HG03342 (cell line): ENCODE measurements around the gene DYRK1B.

Source experiments
- ATAC-seq: cut with Tn5 transposase; IDR thresholded peaks from one replicate; pipeline ENCODE4 v1.9.1; 2021; ENCODE audit warnings: mild to moderate bottlenecking, moderate library complexity; ENCODE audit not compliant: unreplicated experiment

Gene DYRK1B

GRCh38 chr19:39832341-39833083 is 1.4 kb downstream of the DYRK1B start:
- no peak for ATAC-seq

DNA sequence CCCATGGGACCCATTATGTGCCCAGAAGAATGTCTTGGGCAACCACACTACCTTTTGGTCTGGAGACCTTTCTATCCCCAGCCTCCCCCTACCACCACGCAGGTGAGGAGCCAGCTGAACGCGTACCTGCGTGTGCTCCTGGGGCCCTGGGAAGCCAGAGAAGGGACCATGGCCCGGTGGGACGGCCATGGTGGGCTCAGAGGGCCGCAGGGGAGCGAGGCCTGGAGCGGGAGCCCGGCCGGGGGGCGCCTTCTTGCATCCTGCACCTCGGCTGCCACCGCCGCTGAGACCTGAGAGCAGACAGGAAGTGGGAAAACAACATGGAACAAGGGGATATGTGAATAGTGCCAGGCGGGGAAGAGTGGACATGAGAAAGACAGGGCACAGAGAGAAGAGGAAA is 2.3 kb downstream of the DYRK1B start:
- no peak for ATAC-seq

DNA sequence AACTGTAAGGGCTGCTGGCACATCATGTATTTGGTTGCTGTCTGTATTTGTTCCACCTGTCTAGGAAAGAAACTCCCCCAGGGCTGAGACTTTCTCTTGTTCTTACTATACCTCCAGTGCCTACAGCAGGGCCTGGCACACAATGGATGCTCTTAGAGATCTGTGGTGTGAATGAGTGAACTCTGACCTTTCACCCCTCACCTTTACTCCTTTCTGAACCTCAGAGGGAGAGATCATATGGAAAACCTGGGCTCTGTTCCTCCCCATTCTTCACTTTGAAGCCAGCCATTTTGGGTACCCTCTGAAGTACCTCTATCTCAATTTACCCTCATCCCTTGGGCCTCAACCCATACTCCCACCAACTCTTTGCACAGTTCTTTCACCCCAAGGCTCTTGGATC is 3.1 kb downstream of the DYRK1B start:
- ATAC-seq = no peak

- ATAC-seq = no peak
Measured at GRCh38 chr19:39830406-39830805, 3.6 kb downstream of the DYRK1B start.

DNA sequence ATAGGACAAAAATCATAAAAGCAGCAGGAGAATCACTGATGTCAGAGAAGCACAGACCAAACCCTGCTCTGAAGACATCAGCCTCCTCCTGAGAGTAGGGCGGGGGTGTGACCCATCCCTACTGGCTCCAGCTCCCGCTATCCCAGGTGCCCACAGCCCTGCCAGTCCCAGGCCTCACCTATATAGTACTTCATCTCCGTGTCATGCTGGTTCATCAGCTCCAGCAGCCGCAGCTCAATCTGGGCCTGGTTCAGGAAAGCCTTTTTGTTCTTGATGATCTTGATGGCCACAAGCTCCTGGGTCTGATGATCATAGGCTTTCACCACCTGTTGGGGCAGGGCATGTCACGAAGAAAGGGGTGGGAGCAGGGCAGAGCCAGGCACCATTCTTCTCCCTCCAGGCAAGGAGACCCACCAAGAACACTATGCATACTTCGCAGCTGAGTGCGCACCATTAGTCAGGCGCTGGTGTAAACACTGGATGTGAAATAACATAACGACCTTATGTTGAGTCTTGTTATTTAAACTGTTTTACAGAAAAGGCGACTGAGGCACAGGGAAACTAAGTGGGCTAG is 4.2 kb downstream of the DYRK1B start:
- no peak for ATAC-seq

DNA sequence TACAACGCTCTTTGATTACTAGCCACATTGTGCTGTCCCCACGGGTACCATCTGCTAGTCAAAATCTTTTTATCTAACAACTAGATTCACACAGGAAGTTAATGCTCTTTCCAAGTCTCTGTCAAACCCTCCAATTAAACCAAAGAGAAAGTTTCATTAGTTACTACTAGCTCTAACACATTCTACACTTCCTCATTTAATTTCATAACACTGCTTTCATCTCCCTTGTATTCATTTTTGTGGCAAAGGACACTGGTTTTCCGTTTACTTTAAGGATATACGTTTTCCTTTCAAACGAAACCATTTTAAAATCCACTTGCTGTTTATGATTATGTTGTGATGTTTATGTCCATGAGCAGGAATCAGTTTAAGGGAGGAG is 5.3 kb downstream of the DYRK1B start:
- ATAC-seq = no peak

DNA sequence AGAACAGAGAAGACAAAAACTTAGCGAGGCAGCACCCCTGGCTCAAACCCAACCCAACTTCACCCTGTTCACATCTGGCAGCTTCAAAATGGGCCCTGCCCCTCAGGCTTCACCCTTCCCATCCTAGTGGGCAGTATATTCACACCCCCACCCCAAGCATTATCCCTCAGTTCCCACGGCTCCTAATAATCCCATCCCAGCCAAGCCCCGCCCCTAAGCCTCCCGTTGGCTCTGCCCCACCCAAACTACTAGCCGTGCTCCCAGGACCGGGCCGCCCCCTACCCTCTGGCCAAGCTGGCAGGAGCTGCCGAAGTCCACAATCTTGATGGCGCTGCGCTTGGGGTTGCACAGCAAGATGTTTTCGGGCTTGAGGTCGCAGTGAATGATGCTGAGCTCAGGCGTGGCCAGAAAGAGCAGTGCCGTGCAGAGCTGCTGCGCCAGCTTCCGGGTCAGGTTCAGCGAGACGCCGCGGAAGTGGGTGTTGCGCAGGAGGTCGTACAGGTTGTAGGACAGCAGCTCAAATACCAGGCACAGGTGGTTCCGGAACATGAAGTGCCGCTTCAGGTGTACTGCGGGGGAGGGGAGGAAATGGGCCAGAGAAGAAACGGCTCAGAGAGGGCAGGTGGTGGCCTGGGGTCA is 5.8 kb downstream of the DYRK1B start:
- no peak for ATAC-seq

DNA sequence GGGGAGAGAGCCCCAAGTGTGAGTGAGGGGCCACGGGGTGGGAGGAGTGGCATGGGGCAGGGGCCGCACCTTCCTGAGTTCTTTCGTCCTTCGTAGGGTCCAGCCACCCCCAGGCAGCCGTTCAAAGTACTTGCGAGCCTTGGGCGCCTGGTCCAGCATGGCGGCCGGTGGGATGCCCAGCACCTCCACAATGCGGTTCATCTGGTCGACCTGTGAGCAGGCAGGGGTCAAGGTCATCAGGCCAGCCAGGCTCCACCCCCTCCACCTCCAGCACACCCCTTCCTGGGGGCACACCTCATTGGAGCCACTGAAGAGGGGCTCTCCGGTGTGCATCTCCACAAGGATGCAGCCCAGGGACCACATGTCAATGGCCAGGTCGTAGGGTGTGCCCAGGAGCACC is 6.7 kb downstream of the DYRK1B start:
- no peak for ATAC-seq

DNA sequence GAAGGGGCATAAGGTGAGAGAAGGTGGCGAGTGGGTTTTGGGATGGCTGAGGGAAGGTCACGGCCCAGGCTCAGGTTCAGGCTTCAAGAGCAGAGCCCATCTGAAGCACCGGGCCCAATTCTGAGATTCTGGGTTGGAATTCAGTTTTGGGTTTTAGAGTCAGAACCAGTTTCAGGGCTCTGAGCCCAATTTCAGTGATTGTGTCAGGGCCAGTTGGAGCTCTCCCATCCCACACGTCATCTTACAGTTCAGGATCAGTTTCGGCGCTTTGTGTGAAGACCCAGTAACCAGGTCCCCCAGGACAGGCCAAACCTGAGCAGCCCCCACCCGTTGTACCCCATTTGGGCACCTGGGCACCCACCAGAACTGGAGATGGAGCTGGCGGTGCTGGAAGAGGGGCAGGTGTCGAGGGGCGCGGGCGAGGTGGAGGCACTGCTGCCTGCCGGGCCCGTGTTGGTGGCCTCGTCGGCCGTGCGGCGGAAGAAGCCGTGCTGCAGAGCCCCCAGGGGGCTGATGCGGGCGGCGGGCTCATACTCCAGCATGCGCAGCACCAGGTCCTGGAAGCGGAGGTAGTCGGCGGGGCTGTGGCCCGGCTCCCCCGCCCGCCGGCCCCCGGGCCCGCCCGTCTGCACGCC is 7.5 kb downstream of the DYRK1B start:
- no peak for ATAC-seq

DNA sequence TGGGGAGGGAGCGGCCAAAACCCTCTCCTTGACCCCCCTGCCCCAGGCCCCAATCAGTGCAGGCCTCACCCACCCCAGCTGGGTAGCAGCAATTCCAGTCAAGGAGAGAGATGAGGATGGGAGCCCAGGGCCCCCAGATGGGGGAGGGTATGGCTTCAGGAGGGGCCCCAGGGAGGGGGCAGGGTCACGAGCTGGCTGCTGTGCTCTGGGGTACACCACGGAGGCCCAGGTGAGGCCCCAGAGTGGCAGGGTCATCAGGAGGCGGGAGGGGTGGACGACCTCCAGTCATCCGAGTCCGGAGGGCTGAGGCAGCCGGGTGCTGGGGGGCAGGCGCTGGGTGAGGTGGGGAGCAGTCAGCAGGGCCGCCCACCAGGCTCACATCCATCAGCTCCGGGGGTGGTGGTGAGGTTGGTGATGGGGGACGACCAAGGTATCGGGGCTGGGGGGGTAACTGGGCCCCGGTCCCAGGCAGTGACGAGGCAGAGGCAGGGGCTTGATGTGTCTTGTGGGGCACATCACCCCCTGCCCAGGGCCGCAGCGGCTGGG is 8.4 kb downstream of the DYRK1B start:
- no peak for ATAC-seq

GRCh38 chr19:39825093-39825463 is 8.9 kb downstream of the DYRK1B start:
- no peak for ATAC-seq

DNA sequence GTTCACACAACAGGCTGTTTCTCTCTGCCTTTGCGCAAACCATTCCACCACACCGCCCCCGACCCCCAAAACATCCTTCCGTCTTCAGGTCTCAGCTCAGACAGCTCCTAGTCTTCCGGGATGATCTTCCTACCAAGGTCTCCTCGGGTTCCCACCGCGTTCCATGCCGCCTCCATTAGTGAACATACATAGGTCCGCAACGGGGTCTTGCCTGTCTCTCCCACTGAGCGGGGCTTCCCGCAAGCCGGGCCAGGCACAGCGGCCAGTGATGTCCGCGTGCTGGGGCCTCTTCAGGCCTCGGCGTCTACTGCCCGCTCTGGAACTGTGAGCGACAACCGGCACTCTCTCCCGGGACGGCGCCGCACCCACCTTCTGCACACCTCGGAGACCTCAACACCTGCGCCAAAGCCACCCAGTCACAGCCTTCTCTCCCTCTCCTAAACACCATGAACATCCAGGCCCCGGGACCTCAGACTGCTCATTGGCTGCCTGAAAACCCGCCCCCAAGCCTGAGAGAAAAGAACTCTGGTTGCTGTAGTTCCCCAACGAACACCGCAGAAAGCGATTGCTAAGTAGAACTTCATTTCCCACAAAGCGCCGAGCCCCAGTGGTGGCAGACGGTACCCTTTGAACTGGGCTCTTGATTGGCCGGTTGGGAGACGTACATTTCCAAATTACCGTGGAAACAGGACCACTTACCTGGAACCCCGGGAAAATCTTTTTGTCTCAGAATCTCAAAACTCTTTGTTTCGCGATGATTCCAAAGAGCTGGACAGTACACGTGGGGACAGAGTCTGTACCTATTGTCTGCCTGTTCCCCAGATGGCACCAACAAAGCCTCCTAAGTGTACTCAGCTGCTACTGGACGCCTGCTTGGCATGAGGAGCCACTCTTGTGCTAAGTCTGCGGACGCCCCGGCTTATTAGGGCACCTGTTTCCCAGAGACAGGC is 9.5 kb downstream of the DYRK1B start:
- ATAC-seq = peak; percentile 80

- no peak for ATAC-seq
Measured at GRCh38 chr19:39823686-39824085, 10.3 kb downstream of the DYRK1B start.

DNA sequence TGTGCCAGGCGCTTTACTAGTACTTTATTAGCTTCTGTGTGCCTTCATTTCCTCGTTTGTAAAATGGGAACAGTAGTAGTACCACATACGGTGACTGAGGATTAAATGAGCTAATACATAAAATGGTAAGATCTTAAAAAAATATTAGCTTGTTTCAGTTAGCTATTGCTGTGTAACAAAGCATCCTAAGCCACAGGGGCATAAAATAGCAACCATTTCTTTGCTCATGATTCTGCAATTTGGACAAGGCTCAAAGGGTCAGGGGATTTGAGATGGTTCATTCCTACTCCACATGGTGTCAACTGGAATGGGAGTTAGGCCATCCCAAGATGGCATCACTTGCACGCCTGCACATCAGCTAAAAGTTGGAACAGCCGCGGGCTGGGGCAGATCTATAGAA is 13.3 kb downstream of the DYRK1B start:
- no peak for ATAC-seq

DNA sequence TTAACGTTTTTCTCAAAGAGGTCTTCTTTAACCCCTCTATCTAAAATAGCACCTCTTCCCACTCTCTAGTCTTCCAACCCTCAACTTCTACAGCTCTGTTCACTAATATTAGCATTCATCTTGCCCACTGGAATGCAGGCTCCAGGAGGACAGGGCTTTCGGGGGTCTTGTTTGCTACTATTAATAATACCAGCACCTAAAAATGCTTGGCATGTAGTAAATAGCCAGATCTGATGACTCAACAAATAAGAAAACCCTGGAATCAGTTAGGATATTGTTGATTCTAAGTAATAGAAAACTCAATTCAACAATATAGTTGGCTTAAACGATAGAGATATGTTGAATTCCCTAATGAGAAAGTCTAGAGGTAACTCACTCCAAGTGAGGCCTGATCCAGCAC is 14.2 kb downstream of the DYRK1B start:
- ATAC-seq = no peak

GRCh38 chr19:39818626-39819097 is 15.3 kb downstream of the DYRK1B start:
- ATAC-seq = peak; percentile 77

- ATAC-seq = no peak
Measured at GRCh38 chr19:39817888-39818561, 15.9 kb downstream of the DYRK1B start.

DNA sequence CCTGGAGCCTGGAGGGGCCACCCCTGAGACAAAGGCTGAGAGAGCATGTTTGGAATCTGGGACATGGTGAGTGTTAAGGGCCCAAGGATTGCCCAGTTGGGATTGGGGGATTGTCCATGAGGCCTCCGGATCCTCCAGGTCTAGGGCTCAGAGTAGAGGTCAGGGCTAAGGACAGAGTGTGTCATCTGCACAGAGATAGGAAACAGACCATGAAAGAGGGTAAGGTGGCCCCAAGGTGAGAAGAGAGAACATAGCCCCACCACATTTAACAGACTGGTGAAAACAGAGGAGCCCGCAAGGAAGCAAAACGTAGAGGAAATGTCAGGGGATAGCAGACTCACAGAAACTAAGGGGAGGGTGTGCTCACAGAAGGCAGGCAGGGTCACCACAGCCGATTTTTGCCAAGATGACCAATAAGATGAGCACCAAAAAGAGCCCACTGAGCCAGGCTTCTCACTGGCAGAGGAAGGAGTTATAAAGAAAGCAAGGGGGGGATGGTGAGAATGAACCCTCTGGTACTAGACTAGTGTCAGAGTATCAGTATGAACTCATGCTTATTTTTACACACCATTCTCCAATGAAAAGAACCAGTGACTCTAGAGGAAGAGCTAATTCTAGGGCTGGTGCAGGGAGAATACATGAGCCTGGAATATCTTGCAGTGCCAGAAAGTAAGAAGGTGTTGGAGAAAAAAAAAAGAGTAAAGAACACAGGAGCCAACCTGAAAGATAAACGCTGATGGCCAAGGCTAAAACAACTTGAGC is 17.5 kb downstream of the DYRK1B start:
- no peak for ATAC-seq

- no peak for ATAC-seq
Measured at GRCh38 chr19:39814595-39814994, 19.4 kb downstream of the DYRK1B start.
